Esophagus muscularis mucosa (tissue), 4 donors: ENCODE results near the gene TMEM17. TPM values are rescaled to one million over a fixed set of nuclear protein-coding genes. Genes with fewer than 3 reads are reported as not detected.

Source experiments
- DNase-seq: peaks from one replicate; pipeline ENCODE4 v3.0.0-alpha.2; 2017; ENCODE audit errors: extremely low spot score
- H3K27ac ChIP-seq, 4 donors: fragments of 200-600 bp; sonication (generic); replicated peaks in 1 of 4; 1 replicate in 3 of 4; 2 replicates in 1 of 4; pipeline ENCODE4 v1.5.1; 2016 to 2019; ENCODE audit warnings: mild to moderate bottlenecking in 1 of 4
- H3K27me3 ChIP-seq, 4 donors: fragments of 200-600 bp; sonication (generic); one replicate each; pipeline versions ENCODE4 v1.5.1 to v1.6.0; 2016 to 2019
- H3K36me3 ChIP-seq, 4 donors: fragments of 200-600 bp; sonication (generic); one replicate each; pipeline ENCODE4 v1.5.1; 2016 to 2019
- H3K4me1 ChIP-seq, 4 donors: fragments of 200-600 bp; sonication (generic); one replicate each; pipeline ENCODE4 v1.5.1; 2016 to 2019
- H3K4me3 ChIP-seq, 4 donors: fragments of 200-600 bp; sonication (generic); 1 replicate in 2 of 4; 2 replicates in 2 of 4; pipeline ENCODE4 v1.5.1; 2016 to 2019; ENCODE audit warnings: mild to moderate bottlenecking in 4 of 4, moderate library complexity in 1 of 4
- H3K9me3 ChIP-seq, 4 donors: fragments of 200-600 bp; sonication (generic); 1 replicate in 3 of 4; 2 replicates in 1 of 4; pipeline ENCODE4 v1.5.1; 2016 to 2019
- CTCF ChIP-seq, 3 experiments: fragments of 200-600 bp in 2 of 3; fragments of 450-650 bp in 1 of 3; sonication (generic) in 2 of 3; IDR thresholded peaks; one replicate each; pipeline ENCODE4 v1.5.1; 2017 to 2019; ENCODE audit warnings: antibody characterized with exemption in 3 of 3, mild to moderate bottlenecking in 2 of 3, moderate library complexity in 1 of 3
- EP300 ChIP-seq: sonication (generic); formaldehyde crosslinking; IDR thresholded peaks from one replicate; pipeline ENCODE4 v1.6.1; 2017; ENCODE audit warnings: antibody characterized with exemption
- POLR2A ChIP-seq: fragments of 450-650 bp; IDR thresholded peaks from one replicate; pipeline ENCODE4 v1.6.1; 2017; ENCODE audit warnings: antibody characterized with exemption, moderate library complexity, mild to moderate bottlenecking, low read depth
- POLR2AphosphoS5 ChIP-seq, 2 donors: sonication (generic); formaldehyde crosslinking; IDR thresholded peaks; one replicate each; pipeline ENCODE4 v1.6.1; 2017; ENCODE audit warnings: antibody characterized with exemption in 2 of 2
- WGBS: methylation state at CpG from one replicate; pipeline ENCODE4 v1.1.5; 2018; 5-methylcytosine and 5-hydroxymethylcytosine counted together
- intact Hi-C: fragments of 100-400 bp; cut with DNase I; formaldehyde crosslinking; loops from one replicate; pipeline ENCODE4 v1.15.1; 2023
- total RNA-seq, 4 donors: library from RNA; depleted of rRNA; stranded (reverse); fragments of >200 nt; gene quantifications; one replicate each; pipeline versions ENCODE4 v1.1.0 to v1.2.1, GENCODE V29; 2016

Gene TMEM17
- total RNA-seq, 4 donors from 2014 or later, result 1.9 to 3.8 (median 2.4) TPM

- H3K27me3 ChIP-seq, result no peaks in the 10 kb centered on the region
- no peak for TF ChIP-seq POLR2A
- TF ChIP-seq CTCF (IDR thresholded peaks at IDR 0.05), result no peak
- TF ChIP-seq EP300, result no peak
- no peak for TF ChIP-seq POLR2AphosphoS5 (IDR thresholded peaks at IDR 0.05)
- peak overlapping the region in 3 of 4 donors; percentile 82 to 87 (median 84) for H3K27ac ChIP-seq
- H3K36me3 ChIP-seq, result no peaks in the 10 kb centered on the region
- no peaks in the 10 kb centered on the region for H3K9me3 ChIP-seq
- intact Hi-C loops, result no loop called here
- peaks cover 13 to 53% (median 41%) of the 10 kb centered on the region in 4 donors for H3K4me1 ChIP-seq
- no peak overlapping the region for H3K4me3 ChIP-seq
- no peak for DNase-seq
- WGBS, result 87% methylated on average over 7 of the region's 11 CpGs
Observed at GRCh38 chr2:62458206-62458641, 47.8 kb downstream of the TMEM17 start.

- TF ChIP-seq POLR2A (no peak), EP300 (no peak), CTCF (IDR thresholded peaks at IDR 0.05) (no peak), POLR2AphosphoS5 (IDR thresholded peaks at IDR 0.05) (no peak)
- intact Hi-C loops, result loop anchor here (2.0 kb wide), 1 partner anchor 317 kb away; no protein-coding TSS in a partner anchor
- Histone ChIP-seq H3K4me3 (peak overlapping the region; percentile 58 to 80 (median 70)), H3K27me3 (no peaks in the 10 kb centered on the region), H3K36me3 (no peaks in the 10 kb centered on the region), H3K9me3 (no peaks in the 10 kb centered on the region), H3K27ac (peak overlapping the region; percentile 79 to 87 (median 83)), H3K4me1 (peaks cover 13 to 53% (median 41%) of the 10 kb centered on the region in 4 donors)
- DNase-seq, result no peak
- WGBS, result 93% methylated on average over 5 of the region's 11 CpGs
Observed at GRCh38 chr2:62457556-62457955, 48.4 kb downstream of the TMEM17 start.

GRCh38 chr2:62456721-62457539 is 49.1 kb downstream of the TMEM17 start:
- Histone ChIP-seq H3K4me3 (peak overlapping the region; percentile 58 to 80 (median 70)), H3K27ac (peak overlapping the region; percentile 79 to 87 (median 83)), H3K4me1 (peaks cover 13 to 46% (median 36%) of the 10 kb centered on the region in 4 donors), H3K36me3 (no peaks in the 10 kb centered on the region), H3K9me3 (no peaks in the 10 kb centered on the region), H3K27me3 (no peaks in the 10 kb centered on the region)
- intact Hi-C loops, result loop anchor here (2.0 kb wide), 1 partner anchor 318 kb away; no protein-coding TSS in a partner anchor
- WGBS, result 11% methylated on average over 24 of the region's 52 CpGs
- no peak for DNase-seq
- TF ChIP-seq POLR2AphosphoS5 (IDR thresholded peaks at IDR 0.05) (peak in 1 of 2 donors; percentile 47), EP300 (no peak), CTCF (IDR thresholded peaks at IDR 0.05) (peak; percentile 94 to 100 (median 98))

GRCh38 chr2:62455957-62456692 is 49.9 kb downstream of the TMEM17 start:
- intact Hi-C loops, result loop anchor here (2.0 kb wide), 1 partner anchor 319 kb away; no protein-coding TSS in a partner anchor
- H3K9me3 ChIP-seq, result no peaks in the 10 kb centered on the region
- peak overlapping the region in 2 of 4 donors; percentile 82 to 84 for H3K27ac ChIP-seq
- no peaks in the 10 kb centered on the region for H3K36me3 ChIP-seq
- no peak for TF ChIP-seq EP300
- no peak for TF ChIP-seq POLR2AphosphoS5 (IDR thresholded peaks at IDR 0.05)
- no peak for TF ChIP-seq POLR2A
- no peak for TF ChIP-seq CTCF (IDR thresholded peaks at IDR 0.05)
- peak overlapping the region in 1 of 4 donors; percentile 80 for H3K4me3 ChIP-seq
- H3K27me3 ChIP-seq, result no peaks in the 10 kb centered on the region
- 94% methylated on average over 6 of the region's 6 CpGs for WGBS
- H3K4me1 ChIP-seq, result peaks cover 13 to 38% (median 29%) of the 10 kb centered on the region in 4 donors
- no peak for DNase-seq
